Choroid plexus epithelial cell (primary cell): ENCODE measurements around the gene FBXW7.

ENCODE experiments used
- DNase-seq: peaks from one replicate; pipeline ENCODE4 v3.0.0-alpha.2; 2010; ENCODE audit warnings: low read depth
- H3K4me3 ChIP-seq: 2 replicates; pipeline ENCODE4 v1.5.1; 2011; ENCODE audit warnings: low read depth, mild to moderate bottlenecking, control low read depth, low read length, moderate library complexity
- CTCF ChIP-seq: conservative IDR thresholded peaks from 2 replicates; pipeline ENCODE4 v1.5.1; 2011; ENCODE audit warnings: low read depth, mild to moderate bottlenecking, control low read depth, inconsistent platforms, low read length, moderate library complexity

Gene FBXW7

GRCh38 chr4:152535360-152535902, 461 bp downstream of the FBXW7 start:
- no peak for DNase-seq
- TF ChIP-seq CTCF = no peak
- H3K4me3 ChIP-seq = peak overlapping the region; percentile 95

- DNase-seq = peak; percentile 27
- no peak for TF ChIP-seq CTCF
- H3K4me3 ChIP-seq = peak overlapping the region; percentile 95
These were observed 1.1 kb downstream of the FBXW7 start for GRCh38 chr4:152534541-152535359.

GRCh38 chr4:152531479-152531878, 4.4 kb downstream of the FBXW7 start:
- no peak for DNase-seq
- H3K4me3 ChIP-seq = no peak overlapping the region
- no peak for TF ChIP-seq CTCF

GRCh38 chr4:152530600-152530999, 5.3 kb downstream of the FBXW7 start:
- no peak for DNase-seq
- TF ChIP-seq CTCF = no peak

GRCh38 chr4:152529880-152530279, 6.0 kb downstream of the FBXW7 start:
- no peak for TF ChIP-seq CTCF
- no peak for DNase-seq
- H3K4me3 ChIP-seq = no peak overlapping the region

More at GRCh38 chr4:152530600-152530999, 5.3 kb downstream of the FBXW7 start:
- H3K4me3 ChIP-seq = no peak overlapping the region

- H3K4me3 ChIP-seq = no peak overlapping the region
- DNase-seq = peak; percentile 15
- TF ChIP-seq CTCF = no peak
These were observed 7.8 kb downstream of the FBXW7 start for GRCh38 chr4:152528060-152528459.

GRCh38 chr4:152525878-152526277, 10.0 kb downstream of the FBXW7 start:
- H3K4me3 ChIP-seq = no peak overlapping the region
- no peak for TF ChIP-seq CTCF
- DNase-seq = no peak
